H9 (cell line): ENCODE data around the gene CD86. TPM values are rescaled to one million over a fixed set of nuclear protein-coding genes. Genes with fewer than 3 reads are reported as not detected.

Source experiments
- DNase-seq: peaks from one replicate; pipeline ENCODE4 v3.0.0-alpha.2; 2017
- H2AFZ ChIP-seq: one replicate; pipeline ENCODE4 v1.6.1; 2013; ENCODE audit warnings: mild to moderate bottlenecking, low read length, control low read depth, moderate library complexity
- H2AK5ac ChIP-seq: 2 replicates; pipeline ENCODE4 v1.6.1; 2013; ENCODE audit warnings: low read length, control low read depth, mixed read lengths; ENCODE audit not compliant: insufficient read length
- H2BK120ac ChIP-seq: one replicate; pipeline ENCODE4 v1.6.1; 2013; ENCODE audit warnings: low read depth, mild to moderate bottlenecking, low read length, control low read depth, inconsistent platforms; ENCODE audit not compliant: poor library complexity, severe bottlenecking
- H2BK12ac ChIP-seq: 2 replicates; pipeline ENCODE4 v1.6.1; 2013; ENCODE audit warnings: low read length, control low read depth, mixed read lengths, low read depth; ENCODE audit not compliant: insufficient read length
- H2BK15ac ChIP-seq: 2 replicates; pipeline ENCODE4 v1.6.1; 2013; ENCODE audit warnings: low read depth, low read length, control low read depth
- H2BK20ac ChIP-seq: one replicate; pipeline ENCODE4 v1.6.1; 2013; ENCODE audit warnings: low read depth, mild to moderate bottlenecking, low read length, control low read depth, inconsistent platforms; ENCODE audit not compliant: poor library complexity, severe bottlenecking
- H2BK5ac ChIP-seq: 2 replicates; pipeline ENCODE4 v1.6.1; 2013; ENCODE audit warnings: low read length, control low read depth, mixed read lengths; ENCODE audit not compliant: insufficient read length
- H3K14ac ChIP-seq: 2 replicates; pipeline ENCODE4 v1.6.1; 2013; ENCODE audit warnings: low read length, control low read depth; ENCODE audit not compliant: insufficient read depth
- H3K18ac ChIP-seq: 2 replicates; pipeline ENCODE4 v1.6.1; 2013; ENCODE audit warnings: low read depth, mild to moderate bottlenecking, mixed read lengths, low read length, control low read depth; ENCODE audit not compliant: insufficient read length
- H3K23ac ChIP-seq: 2 replicates; pipeline ENCODE4 v1.6.1; 2013; ENCODE audit warnings: low read length, control low read depth, mixed read lengths, low read depth; ENCODE audit not compliant: insufficient read length
- H3K23me2 ChIP-seq: 2 replicates; pipeline ENCODE4 v1.6.1; 2013; ENCODE audit warnings: low read depth, mild to moderate bottlenecking, mixed read lengths, low read length, control low read depth; ENCODE audit not compliant: insufficient read length, poor library complexity, severe bottlenecking
- H3K27ac ChIP-seq: 2 replicates; pipeline ENCODE4 v1.5.1; 2013; ENCODE audit warnings: low read length, control low read depth, mixed read lengths, low read depth; ENCODE audit not compliant: insufficient read length
- H3K27me3 ChIP-seq: 2 replicates; pipeline ENCODE4 v1.6.1; 2013; ENCODE audit warnings: low read length, control low read depth, inconsistent platforms; ENCODE audit not compliant: insufficient read depth
- H3K4ac ChIP-seq: 2 replicates; pipeline ENCODE4 v1.6.1; 2013; ENCODE audit warnings: low read depth, mild to moderate bottlenecking, control low read depth, inconsistent platforms, low read length, moderate library complexity
- H3K4me1 ChIP-seq: 2 replicates; pipeline ENCODE4 v1.6.1; 2013; ENCODE audit warnings: low read length, control low read depth, inconsistent platforms; ENCODE audit not compliant: insufficient read depth
- H3K4me2 ChIP-seq: 2 replicates; pipeline ENCODE4 v1.6.1; 2013; ENCODE audit warnings: low read length, control low read depth, mixed read lengths; ENCODE audit not compliant: insufficient read length, insufficient read depth
- H3K56ac ChIP-seq: 2 replicates; pipeline ENCODE4 v1.6.1; 2013; ENCODE audit warnings: low read depth, mild to moderate bottlenecking, mixed read lengths, low read length, control low read depth; ENCODE audit not compliant: insufficient read length
- H3K79me1 ChIP-seq: 2 replicates; pipeline ENCODE4 v1.6.1; 2013; ENCODE audit warnings: low read depth, mild to moderate bottlenecking, moderate library complexity, low read length, control low read depth, inconsistent platforms; ENCODE audit not compliant: insufficient read depth, poor library complexity, severe bottlenecking
- H3K79me2 ChIP-seq: 2 replicates; pipeline ENCODE4 v1.6.1; 2013; ENCODE audit warnings: low read length, control low read depth, inconsistent platforms; ENCODE audit not compliant: insufficient read depth
- H3K9ac ChIP-seq: 2 replicates; pipeline ENCODE4 v1.6.1; 2013; ENCODE audit warnings: low read length, control low read depth, mixed read lengths; ENCODE audit not compliant: insufficient read length; ENCODE audit errors: extremely low read depth
- H3K9me3 ChIP-seq: one replicate; pipeline ENCODE4 v1.6.1; 2013; ENCODE audit warnings: low read depth, low read length, inconsistent platforms; ENCODE audit not compliant: control insufficient read depth
- H3T11ph ChIP-seq: one replicate; pipeline ENCODE4 v1.6.1; 2013; ENCODE audit warnings: mild to moderate bottlenecking, low read length, control low read depth, inconsistent platforms
- H4K20me1 ChIP-seq: one replicate; pipeline ENCODE4 v1.6.1; 2013; ENCODE audit not compliant: control insufficient read depth, insufficient read length, insufficient read depth
- H4K5ac ChIP-seq: 2 replicates; pipeline ENCODE4 v1.6.1; 2013; ENCODE audit warnings: low read depth, mild to moderate bottlenecking, mixed read lengths, low read length, control low read depth; ENCODE audit not compliant: insufficient read length
- H4K8ac ChIP-seq: replicated peaks from 2 replicates; pipeline ENCODE4 v1.6.1; 2013; ENCODE audit warnings: low read length, control low read depth, mixed read lengths, low read depth; ENCODE audit not compliant: insufficient read length
- H4K91ac ChIP-seq: 2 replicates; pipeline ENCODE4 v1.6.1; 2013; ENCODE audit warnings: low read depth, mild to moderate bottlenecking, moderate library complexity, mixed read lengths, low read length, control low read depth; ENCODE audit not compliant: insufficient read length
- H3K27ac Mint-ChIP-seq, 3 experiments: 2 replicates in 2 of 3; 3 replicates in 1 of 3; pipeline ENCODE4 v1.8.0; 2020 to 2021; ENCODE audit warnings: mixed read lengths in 3 of 3, mild to moderate bottlenecking in 1 of 3, moderate library complexity in 1 of 3
- H3K27me3 Mint-ChIP-seq: 2 replicates; pipeline ENCODE4 v1.8.0; 2021; ENCODE audit warnings: low read depth, mild to moderate bottlenecking, moderate library complexity, mixed read lengths
- H3K36me3 Mint-ChIP-seq, 3 experiments: 2 replicates in 2 of 3; 3 replicates in 1 of 3; pipeline ENCODE4 v1.8.0; 2020 to 2021; ENCODE audit warnings: low read depth in 3 of 3, mixed read lengths in 3 of 3; ENCODE audit not compliant: insufficient read depth in 1 of 3
- H3K4me1 Mint-ChIP-seq, 2 experiments: 2 replicates each; pipeline ENCODE4 v1.8.0; 2020; ENCODE audit warnings: mixed read lengths in 2 of 2
- H3K4me3 Mint-ChIP-seq, 2 experiments: 2 replicates in 1 of 2; 3 replicates in 1 of 2; pipeline ENCODE4 v1.8.0; 2020 to 2021; ENCODE audit warnings: mild to moderate bottlenecking in 2 of 2, mixed read lengths in 2 of 2, moderate library complexity in 1 of 2
- H3K9me3 Mint-ChIP-seq, 2 experiments: 2 replicates in 1 of 2; 3 replicates in 1 of 2; pipeline ENCODE4 v1.8.0; 2020; ENCODE audit warnings: mild to moderate bottlenecking in 2 of 2, mixed read lengths in 2 of 2, moderate library complexity in 1 of 2
- WGBS: extraction: QIAGEN DNeasy Blood & Tissue Kit; methylation state at CpG from one replicate; pipeline ENCODE4 v1.1.7; 2013; ENCODE audit warnings: missing lambda C conversion rate, low lambda C conversion rate, mixed read lengths; ENCODE audit not compliant: insufficient read length; ENCODE audit errors: extremely low coverage; 5-methylcytosine and 5-hydroxymethylcytosine counted together
- total RNA-seq: library from RNA; stranded (reverse); gene quantifications from 2 replicates; pipeline ENCODE4 v1.2.1, GENCODE V29; 2021
- TF ChIP-seq, protein P1 (sequence below): fragments of 200-600 bp; sonication (generic); conservative IDR thresholded peaks from 3 replicates; pipeline ENCODE4 v1.8.0; 2021; ENCODE audit warnings: antibody characterized with exemption, mild to moderate bottlenecking

CD86 gene
- total RNA-seq, 1 experiment from 2014 or later, result not detected

DNA sequence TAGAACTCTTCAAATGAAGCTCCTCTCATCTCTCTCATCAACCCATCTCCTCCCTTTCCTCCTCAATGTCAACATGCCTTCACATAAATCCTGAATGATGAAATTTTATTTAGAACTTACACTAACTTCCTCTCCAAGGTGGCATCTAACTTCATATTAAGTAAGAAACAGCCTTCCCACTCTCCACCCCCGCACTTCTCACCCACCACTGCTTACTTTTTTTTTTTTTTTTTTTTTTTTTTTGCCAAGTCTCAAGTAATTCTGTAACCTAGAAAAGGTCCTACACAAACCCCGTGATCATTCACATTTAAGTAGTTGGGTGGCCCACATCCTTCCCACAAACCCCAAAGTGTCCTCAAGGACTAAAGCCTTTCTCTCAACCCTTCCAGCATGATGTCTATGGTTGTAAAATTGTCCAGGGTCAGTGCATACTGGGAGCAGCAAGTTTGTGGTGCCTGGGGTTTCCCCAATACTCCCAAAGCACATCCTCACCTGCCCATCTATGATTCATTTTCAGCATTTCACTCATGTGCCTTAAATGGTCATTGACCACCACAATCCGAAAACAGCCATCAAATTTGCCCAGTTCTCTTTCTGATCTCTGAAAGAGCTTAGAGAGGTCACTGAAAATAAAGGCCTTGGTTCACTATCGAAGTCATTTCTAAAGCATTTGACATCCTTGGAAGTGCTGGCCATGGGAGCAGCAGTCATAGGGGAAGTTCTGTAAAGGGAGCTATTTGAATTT is 47.2 kb downstream of the CD86 start:
- no peak overlapping the region for H2AK5ac ChIP-seq
- H3K9me3 ChIP-seq, result no peaks in the 10 kb centered on the region
- no peak for DNase-seq
- no peak overlapping the region for H3K4me2 ChIP-seq
- H3K18ac ChIP-seq, result no peak overlapping the region
- H3K4me1 ChIP-seq, result no peaks in the 10 kb centered on the region
- no peak overlapping the region for H2BK15ac ChIP-seq
- H4K20me1 ChIP-seq, result no peaks in the 10 kb centered on the region
- no peaks in the 10 kb centered on the region for H3K23me2 ChIP-seq
- H3K23ac ChIP-seq, result no peak overlapping the region
- H3K27me3 ChIP-seq, result no peaks in the 10 kb centered on the region
- no peak overlapping the region for H2BK5ac ChIP-seq
- Mint-ChIP-seq H3K27ac (no peak overlapping the region), H3K27me3 (no peaks in the 10 kb centered on the region), H3K9me3 (no peaks in the 10 kb centered on the region), H3K4me3 (no peak overlapping the region; a peak in 1 of 5 replicates), H3K36me3 (no peaks in the 10 kb centered on the region), H3K4me1 (peaks cover 0 to 7% of the 10 kb centered on the region in 2 experiments; a peak in 2 of 4 replicates)
- no peak overlapping the region for H2BK12ac ChIP-seq
- H3K27ac ChIP-seq, result no peak overlapping the region
- H3K56ac ChIP-seq, result no peak overlapping the region
- H3K14ac ChIP-seq, result no peak overlapping the region
- no peak overlapping the region for H3K9ac ChIP-seq
- no peaks in the 10 kb centered on the region for H3K79me1 ChIP-seq
- H2BK120ac ChIP-seq, result no peak overlapping the region
- no peaks in the 10 kb centered on the region for H3K79me2 ChIP-seq
- no peak overlapping the region for H4K8ac ChIP-seq
- H3T11ph ChIP-seq, result no peak overlapping the region
- no peak overlapping the region for H4K91ac ChIP-seq
- no peak overlapping the region for H4K5ac ChIP-seq
- H2AFZ ChIP-seq, result no peak overlapping the region
- no CpG with 5 or more reads among the region's 4 CpGs for WGBS
- H2BK20ac ChIP-seq, result no peak overlapping the region
- H3K4ac ChIP-seq, result no peak overlapping the region
- TF ChIP-seq, protein P1, sequence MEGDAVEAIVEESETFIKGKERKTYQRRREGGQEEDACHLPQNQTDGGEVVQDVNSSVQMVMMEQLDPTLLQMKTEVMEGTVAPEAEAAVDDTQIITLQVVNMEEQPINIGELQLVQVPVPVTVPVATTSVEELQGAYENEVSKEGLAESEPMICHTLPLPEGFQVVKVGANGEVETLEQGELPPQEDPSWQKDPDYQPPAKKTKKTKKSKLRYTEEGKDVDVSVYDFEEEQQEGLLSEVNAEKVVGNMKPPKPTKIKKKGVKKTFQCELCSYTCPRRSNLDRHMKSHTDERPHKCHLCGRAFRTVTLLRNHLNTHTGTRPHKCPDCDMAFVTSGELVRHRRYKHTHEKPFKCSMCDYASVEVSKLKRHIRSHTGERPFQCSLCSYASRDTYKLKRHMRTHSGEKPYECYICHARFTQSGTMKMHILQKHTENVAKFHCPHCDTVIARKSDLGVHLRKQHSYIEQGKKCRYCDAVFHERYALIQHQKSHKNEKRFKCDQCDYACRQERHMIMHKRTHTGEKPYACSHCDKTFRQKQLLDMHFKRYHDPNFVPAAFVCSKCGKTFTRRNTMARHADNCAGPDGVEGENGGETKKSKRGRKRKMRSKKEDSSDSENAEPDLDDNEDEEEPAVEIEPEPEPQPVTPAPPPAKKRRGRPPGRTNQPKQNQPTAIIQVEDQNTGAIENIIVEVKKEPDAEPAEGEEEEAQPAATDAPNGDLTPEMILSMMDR, result no peak
